Measurements from ENCODE around the gene CDH13. TPM values are rescaled to one million over a fixed set of nuclear protein-coding genes. Genes with fewer than 3 reads are reported as not detected.

Gene CDH13
- total RNA-seq, 1 donor from 2014 or later: 46.4 TPM

DNA sequence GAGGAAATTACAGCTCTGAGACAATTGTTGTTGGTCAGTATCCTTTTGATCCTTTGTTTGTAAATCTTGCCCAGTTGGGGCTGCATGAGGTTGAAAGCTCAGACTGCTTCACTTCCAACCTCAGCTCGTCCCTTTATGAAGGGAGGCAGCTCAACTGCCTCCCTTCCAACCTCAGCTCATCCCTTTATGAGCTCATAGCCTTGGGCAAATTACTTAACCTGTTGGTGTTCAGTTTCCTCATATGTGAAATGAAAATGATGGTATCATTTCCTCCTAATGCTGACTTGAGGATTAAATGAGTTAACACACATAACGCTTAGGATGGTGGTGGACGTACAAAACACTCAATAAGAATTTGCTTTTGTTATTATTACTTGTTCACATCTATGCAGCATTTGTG is 265.1 kb downstream of the CDH13 start:
- Mint-ChIP-seq H3K4me1 (ENCODE audit: unreplicated experiment) (peaks cover 15% of the 10 kb centered on the region), H3K36me3 (no peaks in the 10 kb centered on the region), H3K27me3 (no peaks in the 10 kb centered on the region), H3K27ac (no peak overlapping the region), H3K4me3 (no peak overlapping the region), H3K9me3 (peaks cover 3% of the 10 kb centered on the region)
- TF ChIP-seq CTCF (conservative IDR thresholded peaks at IDR 0.05): no peak
- DNase-seq (ENCODE audit: extremely low spot score, unreplicated experiment): no peak

DNA sequence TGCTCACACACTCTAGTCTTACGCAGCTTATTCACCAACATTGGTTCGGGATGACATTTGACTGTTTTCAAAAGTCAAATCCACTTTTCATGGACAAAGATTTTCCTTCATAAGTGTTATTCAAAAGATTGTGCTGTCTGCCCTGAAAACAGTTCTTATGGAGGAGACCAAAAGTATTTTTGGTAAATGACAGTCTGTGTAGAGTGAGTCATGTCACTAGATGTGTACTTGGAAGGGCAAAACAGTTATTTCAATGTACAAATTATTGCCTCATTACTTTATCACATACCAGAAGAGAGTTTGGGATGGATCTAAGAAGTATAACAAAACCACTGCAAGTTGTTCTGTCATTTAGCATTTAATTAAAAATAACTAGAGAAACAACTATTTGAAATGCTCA is 265.6 kb downstream of the CDH13 start:
- Mint-ChIP-seq H3K27ac (no peak overlapping the region), H3K4me1 (ENCODE audit: unreplicated experiment) (peaks cover 15% of the 10 kb centered on the region), H3K4me3 (no peak overlapping the region), H3K9me3 (no peaks in the 10 kb centered on the region), H3K36me3 (no peaks in the 10 kb centered on the region), H3K27me3 (no peaks in the 10 kb centered on the region)
- TF ChIP-seq CTCF (conservative IDR thresholded peaks at IDR 0.05): no peak
- no peak for DNase-seq (ENCODE audit: extremely low spot score, unreplicated experiment)

DNA sequence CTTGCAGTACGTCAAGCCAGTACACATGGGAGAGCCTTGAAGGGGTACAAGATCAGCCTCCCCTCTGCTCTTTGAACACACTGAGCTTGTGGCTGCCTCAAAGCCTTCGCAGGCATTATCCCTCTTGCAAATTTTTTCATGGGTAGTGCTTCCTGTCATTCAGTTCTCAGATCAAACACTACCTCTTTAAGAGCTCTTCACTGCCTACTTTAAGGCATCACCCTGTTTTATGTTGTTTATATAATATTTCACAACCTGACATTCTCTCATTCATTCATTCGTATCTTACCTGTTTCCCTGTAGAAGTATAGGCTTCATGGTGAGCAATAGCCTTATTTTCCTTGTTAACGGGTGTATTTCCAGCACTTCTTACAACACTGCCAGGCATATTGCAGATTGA is 269.1 kb downstream of the CDH13 start:
- Mint-ChIP-seq H3K9me3 (no peaks in the 10 kb centered on the region), H3K36me3 (no peaks in the 10 kb centered on the region), H3K4me3 (no peak overlapping the region), H3K4me1 (ENCODE audit: unreplicated experiment) (peaks cover 16% of the 10 kb centered on the region), H3K27ac (no peak overlapping the region), H3K27me3 (no peaks in the 10 kb centered on the region)
- DNase-seq (ENCODE audit: extremely low spot score, unreplicated experiment): no peak
- TF ChIP-seq CTCF (conservative IDR thresholded peaks at IDR 0.05): no peak

DNA sequence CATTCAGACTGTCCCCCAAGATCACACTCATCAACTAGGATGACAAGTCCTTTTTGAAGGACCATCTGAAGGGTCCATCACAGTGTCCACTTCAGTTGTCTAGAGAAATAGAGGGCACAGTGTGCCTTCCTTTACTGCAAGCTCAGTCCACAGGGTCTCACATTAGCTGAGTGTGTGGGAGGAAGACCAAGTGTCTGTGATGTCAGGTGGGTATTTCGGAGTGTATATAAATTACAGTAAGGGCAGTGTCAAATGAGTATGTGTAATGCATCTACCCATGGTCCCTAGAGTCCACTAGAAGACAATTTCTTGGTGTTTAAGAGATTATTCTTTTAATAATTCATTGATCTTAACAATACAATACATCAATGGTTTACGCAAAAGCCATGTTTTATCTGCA is 272.2 kb downstream of the CDH13 start:
- Mint-ChIP-seq H3K9me3 (no peaks in the 10 kb centered on the region), H3K4me1 (ENCODE audit: unreplicated experiment) (peaks cover 11% of the 10 kb centered on the region), H3K4me3 (no peak overlapping the region), H3K36me3 (no peaks in the 10 kb centered on the region), H3K27ac (no peak overlapping the region), H3K27me3 (no peaks in the 10 kb centered on the region)
- no peak for TF ChIP-seq CTCF (conservative IDR thresholded peaks at IDR 0.05)
- no peak for DNase-seq (ENCODE audit: extremely low spot score, unreplicated experiment)

DNA sequence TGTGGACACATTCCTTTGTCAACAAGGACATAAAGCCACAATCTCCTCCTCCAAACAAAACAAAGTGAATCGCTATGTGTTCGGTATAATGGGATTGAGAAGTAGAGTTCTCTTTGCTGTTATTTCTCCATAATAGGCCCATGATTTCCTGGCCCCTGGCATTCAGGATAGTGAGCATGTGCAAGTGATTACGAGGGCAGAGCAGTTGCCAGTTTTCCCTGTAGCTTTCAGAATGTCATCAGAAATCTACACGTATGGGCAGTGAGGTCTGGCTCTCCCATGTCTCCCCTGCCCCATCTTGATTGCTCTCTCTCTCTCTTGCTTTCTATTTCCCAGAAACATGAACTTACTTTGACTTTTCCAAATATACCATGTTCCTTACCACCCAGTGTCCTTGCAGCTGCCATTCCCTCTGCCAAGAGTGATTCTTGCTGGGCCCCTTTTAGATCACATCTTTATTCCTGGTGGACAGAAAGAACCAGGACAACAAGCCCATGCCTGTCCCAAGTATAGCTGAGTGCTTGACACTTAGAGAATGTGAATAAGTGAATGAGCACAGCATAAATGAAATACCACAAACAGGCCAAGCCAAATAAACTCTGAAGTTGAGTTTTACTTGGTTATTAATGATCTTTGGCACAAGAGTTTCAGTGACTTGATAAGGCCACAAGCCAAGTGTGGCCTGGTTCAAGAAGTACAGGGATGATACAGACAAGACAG is 273.1 kb downstream of the CDH13 start:
- Mint-ChIP-seq H3K4me3 (no peak overlapping the region), H3K36me3 (no peaks in the 10 kb centered on the region), H3K4me1 (ENCODE audit: unreplicated experiment) (peaks cover 11% of the 10 kb centered on the region), H3K27ac (no peak overlapping the region), H3K9me3 (no peaks in the 10 kb centered on the region), H3K27me3 (no peaks in the 10 kb centered on the region)
- TF ChIP-seq CTCF (conservative IDR thresholded peaks at IDR 0.05): no peak
- no peak for DNase-seq (ENCODE audit: extremely low spot score, unreplicated experiment)
